GM04503 (cell line): ENCODE results near the gene VPS37D.
"Not testable (repeated sequence)": the region's sequence is repeated elsewhere in the genome, so short reads cannot be mapped to it uniquely, and the experiment has no call there.

Source experiments
- DNase-seq: peaks from one replicate; pipeline ENCODE4 v3.0.0-alpha.2; 2012; ENCODE audit warnings: low read depth

The VPS37D gene

GRCh38 chr7:73667344-73668102, at the start of gene VPS37D:
Gene VPS37D (plus strand): TSS chr7:73667831. CDS start chr7:73667959, 128 bp downstream.
- DNase-seq, result peak; percentile 24

GRCh38 chr7:73618538-73618937, 49.1 kb upstream of the VPS37D start:
- DNase-seq, result no peak

DNA sequence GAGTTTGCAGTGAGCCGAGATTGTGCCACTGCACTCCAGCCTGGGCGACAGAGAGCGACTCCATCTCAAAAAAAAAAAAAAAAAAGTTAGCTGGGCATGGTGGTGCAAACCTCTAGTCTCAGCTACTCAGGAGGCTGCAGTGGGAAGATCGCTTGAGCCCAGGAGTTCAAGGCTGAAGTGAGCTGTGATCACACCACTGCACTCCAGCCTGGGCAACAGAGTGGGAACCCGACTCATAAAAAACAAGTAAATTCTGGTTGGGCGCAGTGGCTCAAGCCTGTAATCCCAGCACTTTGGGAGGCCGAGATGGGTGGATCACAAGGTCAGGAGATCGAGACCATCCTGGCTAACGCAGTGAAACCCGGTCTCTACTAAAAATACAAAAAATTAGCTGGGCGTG, 48.2 kb upstream of the VPS37D start:
- not testable (repeated sequence) for DNase-seq

DNA sequence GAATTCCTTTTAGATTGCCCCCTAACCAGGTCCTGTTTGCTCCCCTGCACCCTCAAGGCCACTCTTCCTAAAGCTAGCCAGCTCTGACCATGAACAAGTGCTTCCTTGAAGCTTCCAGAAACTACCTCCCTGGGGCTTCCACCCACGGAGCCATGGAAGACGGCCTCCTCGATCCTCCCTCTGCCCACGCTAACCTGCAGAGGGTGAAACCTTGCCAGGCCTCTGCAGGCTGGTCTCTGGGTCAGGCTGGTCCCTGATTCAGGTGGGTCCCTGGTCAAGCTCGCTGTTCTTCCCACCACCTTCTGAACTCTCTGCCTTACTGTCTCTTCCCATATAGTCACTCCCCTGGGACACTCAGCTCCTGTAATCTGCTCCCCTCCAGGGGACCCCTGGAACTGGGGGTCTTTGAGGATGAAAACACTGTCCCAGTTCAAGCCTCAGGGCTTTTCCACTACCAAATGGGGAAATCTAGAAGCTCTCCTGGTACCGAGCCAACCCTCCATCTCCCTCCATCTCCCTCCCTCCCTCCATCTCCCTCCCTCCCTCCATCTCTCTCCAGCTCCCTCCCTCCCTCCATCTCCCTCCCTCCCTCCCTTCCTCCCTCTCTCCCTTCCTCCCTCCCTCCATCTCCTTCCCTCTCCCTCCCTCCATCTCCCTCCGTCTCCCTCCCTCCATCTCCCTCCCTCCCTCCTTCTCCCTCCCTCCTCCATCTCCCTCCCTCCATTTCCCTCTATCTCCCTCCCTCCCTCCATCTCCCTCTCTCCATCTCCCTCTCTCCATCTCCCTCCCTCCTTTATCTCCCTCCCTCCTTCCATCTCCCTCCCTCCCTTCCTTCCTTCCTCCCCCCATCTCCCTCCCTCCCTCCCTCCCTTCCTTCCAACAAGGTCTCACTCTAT, 46.2 kb upstream of the VPS37D start:
- no peak for DNase-seq

- DNase-seq, result no peak
Measured at GRCh38 chr7:73622527-73622908, 45.1 kb upstream of the VPS37D start.

GRCh38 chr7:73622909-73623797, 44.5 kb upstream of the VPS37D start:
- DNase-seq, result no peak

- DNase-seq, result no peak
Measured at GRCh38 chr7:73623798-73624668, 43.6 kb upstream of the VPS37D start, which contains the start of gene MLXIPL. Gene MLXIPL (minus strand): TSS chr7:73624522. CDS start chr7:73624492, 30 bp downstream.

- DNase-seq, result no peak
Measured at GRCh38 chr7:73624669-73625001, 43.0 kb upstream of the VPS37D start.

GRCh38 chr7:73625276-73625675, 42.4 kb upstream of the VPS37D start:
- no peak for DNase-seq

GRCh38 chr7:73626814-73627213, 40.8 kb upstream of the VPS37D start:
- DNase-seq, result no peak

- no peak for DNase-seq
Measured at GRCh38 chr7:73628504-73628903, 39.1 kb upstream of the VPS37D start.

GRCh38 chr7:73631558-73631957, 36.1 kb upstream of the VPS37D start:
- DNase-seq, result no peak

DNA sequence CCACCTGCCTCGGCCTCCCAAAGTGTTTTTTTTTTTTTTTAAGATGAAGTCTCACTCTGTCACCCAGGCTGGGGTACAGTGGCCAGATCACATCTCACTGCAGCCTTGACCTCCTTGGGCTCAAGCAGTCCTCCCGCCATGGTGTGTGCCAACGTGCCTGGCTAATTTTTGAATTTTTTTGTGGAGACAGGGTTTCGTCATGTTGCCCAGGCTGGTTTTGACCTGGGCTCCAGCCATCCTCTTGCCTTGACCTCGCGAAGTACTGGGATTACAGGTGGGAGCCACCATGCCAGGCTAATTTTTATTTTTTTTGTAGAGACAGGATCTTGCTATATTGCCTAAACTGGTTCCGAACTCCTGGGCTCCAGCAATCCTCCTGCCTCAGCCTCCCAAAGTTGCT, 34.3 kb upstream of the VPS37D start:
- DNase-seq, result no peak

GRCh38 chr7:73633844-73634243, 33.8 kb upstream of the VPS37D start:
- DNase-seq, result no peak

GRCh38 chr7:73635428-73636200, 32.0 kb upstream of the VPS37D start:
- no peak for DNase-seq

GRCh38 chr7:73638911-73639310, 28.7 kb upstream of the VPS37D start:
- DNase-seq, result no peak

DNA sequence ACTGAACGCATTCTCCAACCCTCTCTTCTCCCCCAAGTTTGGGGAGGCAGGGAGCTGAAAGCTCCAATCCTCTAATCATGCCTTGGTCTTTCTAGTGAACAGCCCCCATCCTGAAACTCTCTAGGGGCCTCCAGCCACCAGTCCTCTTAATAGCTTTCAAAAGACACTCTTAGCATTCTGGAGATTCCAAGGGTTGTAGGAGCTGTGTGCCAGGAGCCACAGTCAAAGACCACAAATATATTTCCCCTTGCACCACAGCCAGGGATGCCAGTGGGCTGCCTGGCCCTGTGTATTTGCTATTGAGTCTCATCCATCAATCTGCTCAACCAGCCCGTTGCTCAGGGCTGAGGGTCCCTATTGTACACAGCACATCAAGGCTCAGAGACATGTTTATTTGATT, 24.8 kb upstream of the VPS37D start:
- DNase-seq, result no peak

- no peak for DNase-seq
Measured at GRCh38 chr7:73644688-73645286, 22.8 kb upstream of the VPS37D start.

GRCh38 chr7:73645643-73646174, 21.9 kb upstream of the VPS37D start:
- DNase-seq, result no peak
